GM12875 (cell line): Measurements from ENCODE around the gene CDC5L.

Experiments
- H3K4me3 ChIP-seq: one replicate; pipeline ENCODE4 v1.5.1; 2011; ENCODE audit warnings: low read depth, low read length, control low read depth
- TF ChIP-seq, protein P1 (sequence below): IDR thresholded peaks from 2 replicates; pipeline ENCODE4 v1.5.1; 2011; ENCODE audit warnings: low read depth, mild to moderate bottlenecking, control low read depth, inconsistent platforms, low read length, moderate library complexity, borderline replicate concordance; ENCODE audit not compliant: insufficient read depth

Gene CDC5L

DNA sequence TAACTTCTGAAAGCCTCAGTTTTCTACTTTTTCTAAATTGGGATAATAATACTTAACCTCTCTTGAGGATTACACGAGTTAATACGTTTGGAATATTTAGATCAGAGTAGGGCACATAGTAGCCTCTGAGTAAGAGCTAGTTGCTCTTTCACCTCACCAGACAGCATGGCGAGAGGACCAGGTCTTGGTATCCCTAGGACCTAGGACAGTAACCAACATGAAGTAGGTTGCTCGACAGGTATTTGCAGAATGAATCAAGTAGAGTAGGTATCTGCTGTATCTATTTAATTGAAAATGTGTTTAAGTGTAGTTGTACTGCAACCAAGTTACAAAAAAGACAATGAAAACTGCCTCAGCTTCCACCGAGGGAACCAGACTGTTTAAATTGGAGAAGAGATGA is 1.4 kb downstream of the CDC5L start:
- H3K4me3 ChIP-seq = no peak overlapping the region
- TF ChIP-seq, protein P1, sequence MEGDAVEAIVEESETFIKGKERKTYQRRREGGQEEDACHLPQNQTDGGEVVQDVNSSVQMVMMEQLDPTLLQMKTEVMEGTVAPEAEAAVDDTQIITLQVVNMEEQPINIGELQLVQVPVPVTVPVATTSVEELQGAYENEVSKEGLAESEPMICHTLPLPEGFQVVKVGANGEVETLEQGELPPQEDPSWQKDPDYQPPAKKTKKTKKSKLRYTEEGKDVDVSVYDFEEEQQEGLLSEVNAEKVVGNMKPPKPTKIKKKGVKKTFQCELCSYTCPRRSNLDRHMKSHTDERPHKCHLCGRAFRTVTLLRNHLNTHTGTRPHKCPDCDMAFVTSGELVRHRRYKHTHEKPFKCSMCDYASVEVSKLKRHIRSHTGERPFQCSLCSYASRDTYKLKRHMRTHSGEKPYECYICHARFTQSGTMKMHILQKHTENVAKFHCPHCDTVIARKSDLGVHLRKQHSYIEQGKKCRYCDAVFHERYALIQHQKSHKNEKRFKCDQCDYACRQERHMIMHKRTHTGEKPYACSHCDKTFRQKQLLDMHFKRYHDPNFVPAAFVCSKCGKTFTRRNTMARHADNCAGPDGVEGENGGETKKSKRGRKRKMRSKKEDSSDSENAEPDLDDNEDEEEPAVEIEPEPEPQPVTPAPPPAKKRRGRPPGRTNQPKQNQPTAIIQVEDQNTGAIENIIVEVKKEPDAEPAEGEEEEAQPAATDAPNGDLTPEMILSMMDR = no peak

DNA sequence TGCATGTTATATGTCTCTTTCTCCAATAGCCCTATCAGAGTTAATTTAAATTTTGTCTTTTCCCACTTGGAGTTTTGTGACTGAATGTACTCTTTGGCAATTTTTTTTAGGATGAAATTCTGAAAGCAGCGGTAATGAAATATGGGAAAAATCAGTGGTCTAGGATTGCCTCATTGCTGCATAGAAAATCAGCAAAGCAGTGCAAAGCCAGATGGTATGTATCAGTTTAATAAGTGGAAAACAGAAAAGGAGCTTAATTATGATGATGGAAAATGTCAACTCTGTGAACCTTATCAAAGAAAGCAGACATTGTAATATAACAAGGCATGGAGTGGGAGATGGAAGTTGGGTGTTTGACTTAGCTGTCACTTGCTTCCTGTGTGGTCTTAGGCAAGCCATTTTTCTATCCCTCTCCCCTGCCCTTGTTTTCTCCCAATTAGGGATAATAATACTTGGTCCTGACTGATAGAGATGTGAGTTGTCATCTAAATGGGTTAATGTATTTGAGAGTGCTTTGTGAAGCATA is 2.7 kb downstream of the CDC5L start:
- TF ChIP-seq, protein P1 = no peak
- no peak overlapping the region for H3K4me3 ChIP-seq

DNA sequence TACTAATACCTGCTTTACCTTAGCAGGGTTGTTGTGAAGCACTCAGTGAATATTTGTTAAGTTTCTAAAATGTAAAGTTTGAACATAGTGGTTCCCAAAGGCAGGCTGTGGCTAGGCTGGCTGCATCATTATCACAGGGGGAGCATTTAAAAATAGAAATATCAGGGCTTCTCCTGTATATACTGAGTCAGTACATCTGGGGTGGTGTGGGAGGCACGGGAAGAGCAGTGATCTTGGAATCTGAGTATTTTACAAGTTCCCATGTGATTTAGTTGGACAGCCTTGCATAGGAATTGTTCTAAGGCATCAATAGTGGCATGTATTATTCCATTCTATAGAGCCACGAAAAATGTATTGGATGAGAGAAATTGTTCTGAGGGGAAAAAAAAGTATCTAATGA is 8.0 kb downstream of the CDC5L start:
- TF ChIP-seq, protein P1 = no peak
- H3K4me3 ChIP-seq = no peak overlapping the region

DNA sequence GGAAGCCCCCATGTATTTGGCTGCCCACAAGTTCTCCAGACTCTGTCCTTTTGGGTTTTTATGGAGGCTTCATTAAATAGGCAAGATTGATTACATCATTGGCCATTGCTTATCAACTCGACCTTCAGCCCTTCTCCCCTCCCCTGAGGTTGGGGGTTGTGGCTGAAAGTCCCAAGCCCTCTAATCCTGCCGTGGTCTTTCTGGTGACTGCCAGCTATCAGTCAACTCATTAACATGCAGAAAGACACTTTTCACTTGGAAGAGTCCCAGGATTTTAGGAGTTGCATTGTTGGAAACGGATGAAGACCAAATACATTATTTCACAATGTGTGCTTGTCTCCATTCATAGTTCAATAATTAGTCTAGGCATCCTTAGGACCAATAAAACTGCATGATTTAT is 9.5 kb downstream of the CDC5L start:
- no peak overlapping the region for H3K4me3 ChIP-seq
- TF ChIP-seq, protein P1 = no peak

DNA sequence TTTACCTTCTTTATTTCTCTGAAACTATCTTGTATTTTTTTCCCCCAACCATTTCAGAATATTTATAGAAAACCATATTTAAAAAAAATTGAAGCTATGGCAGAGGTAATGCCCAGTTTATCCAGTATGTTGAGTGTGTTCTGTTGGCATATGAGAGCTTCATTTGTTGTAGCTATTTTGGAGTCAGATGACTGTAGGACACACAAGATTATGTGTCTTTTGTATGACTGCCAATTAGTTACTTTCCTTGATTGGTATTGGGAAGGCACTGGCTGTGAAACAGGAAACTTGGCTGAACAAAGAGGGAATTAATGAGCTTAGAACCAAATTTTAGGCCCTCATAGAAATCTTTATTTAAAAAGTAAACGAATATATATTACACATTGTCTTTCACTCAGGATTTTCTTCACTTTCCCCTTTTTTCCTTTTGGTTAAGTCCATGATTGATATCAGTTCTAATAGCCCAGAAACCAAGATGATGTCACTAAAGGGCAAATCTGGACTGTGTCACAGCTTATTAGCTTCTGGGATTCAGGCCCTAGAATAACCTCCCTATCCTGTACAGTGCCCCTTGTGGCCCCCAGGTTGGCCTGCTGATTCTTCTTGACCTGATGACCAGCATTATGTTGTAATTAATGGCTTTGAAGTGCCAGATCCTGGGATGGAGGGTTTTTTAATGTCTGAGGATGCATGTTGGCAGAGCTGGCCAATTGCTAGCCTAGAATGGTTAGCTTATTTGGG is 10.1 kb downstream of the CDC5L start:
- TF ChIP-seq, protein P1 = no peak
- H3K4me3 ChIP-seq = no peak overlapping the region

DNA sequence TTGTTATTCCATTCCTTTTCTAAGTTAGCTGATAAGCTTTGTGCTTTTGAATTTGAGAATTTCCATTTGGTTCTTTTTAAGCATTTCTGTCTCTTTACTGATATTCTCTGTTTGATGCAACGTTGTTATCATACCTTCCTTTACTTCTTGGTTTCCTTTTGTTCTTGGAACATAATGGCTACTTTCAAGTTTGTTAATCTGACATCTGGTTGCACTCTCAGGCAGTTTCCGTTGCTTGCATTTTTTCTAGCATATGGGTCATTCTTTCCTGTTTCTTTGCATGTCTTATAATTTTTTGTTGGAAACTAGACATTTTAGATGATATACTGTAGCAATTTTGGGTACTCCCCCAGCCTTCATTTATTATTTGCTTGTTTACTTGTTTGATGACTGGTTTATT is 12.5 kb downstream of the CDC5L start:
- TF ChIP-seq, protein P1 = no peak
- H3K4me3 ChIP-seq = no peak overlapping the region

DNA sequence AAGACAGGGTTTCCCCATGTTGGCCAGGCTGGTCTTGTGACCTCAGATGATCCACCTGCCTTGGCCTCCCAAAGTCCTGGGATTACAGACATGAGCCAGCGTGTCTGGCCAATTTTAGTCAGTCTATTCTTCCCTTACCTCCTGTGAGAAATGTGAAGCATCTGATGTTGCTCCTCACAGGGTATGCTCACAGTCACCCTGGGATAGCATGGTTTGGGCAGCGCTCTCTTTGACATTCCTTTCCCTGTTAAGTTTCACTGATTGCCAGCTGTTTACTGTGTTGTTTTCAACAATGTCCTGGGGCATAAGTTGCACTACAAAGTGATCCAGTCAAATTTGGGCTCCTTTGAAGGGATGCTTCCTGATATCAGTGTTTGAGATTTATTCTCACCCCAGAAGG is 13.1 kb downstream of the CDC5L start:
- H3K4me3 ChIP-seq = no peak overlapping the region
- TF ChIP-seq, protein P1 = no peak
